ENCODE measurements around the gene CTAGE1. TPM values are rescaled to one million over a fixed set of nuclear protein-coding genes. Genes with fewer than 3 reads are reported as not detected.
"Not testable (repeated sequence)": the region's sequence is repeated elsewhere in the genome, so short reads cannot be mapped to it uniquely, and the experiment has no call there.

CTAGE1 gene
- total and polyA plus RNA-seq, 2 donors: not detected

GRCh38 chr18:22455425-22456115 is 37.9 kb upstream of the CTAGE1 start:
- Histone ChIP-seq H3K36me3 (ENCODE audit: control insufficient read depth in 2 of 2, insufficient read depth in 2 of 2, low read length in 1 of 2) (no peaks in the 10 kb centered on the region), H3K4me3 (ENCODE audit: low read length in 2 of 2) (no peak overlapping the region), H3K27me3 (ENCODE audit: control insufficient read depth in 2 of 2, insufficient read depth in 1 of 2, low read length in 1 of 2) (no peaks in the 10 kb centered on the region), H3K4me1 (ENCODE audit: control insufficient read depth in 2 of 2, insufficient read depth in 2 of 2, low read length in 2 of 2) (no peaks in the 10 kb centered on the region), H3K9me3 (ENCODE audit: control insufficient read depth in 2 of 2, insufficient read depth in 1 of 2, low read length in 1 of 2) (no peaks in the 10 kb centered on the region), H3K27ac (ENCODE audit: low read depth in 1 of 2, low read length in 1 of 2) (no peak overlapping the region)
- WGBS: 94% methylated on average over 3 of the region's 3 CpGs
- DNase-seq (ENCODE audit: low read depth in 6 of 9, low spot score in 9 of 9): no peak

DNA sequence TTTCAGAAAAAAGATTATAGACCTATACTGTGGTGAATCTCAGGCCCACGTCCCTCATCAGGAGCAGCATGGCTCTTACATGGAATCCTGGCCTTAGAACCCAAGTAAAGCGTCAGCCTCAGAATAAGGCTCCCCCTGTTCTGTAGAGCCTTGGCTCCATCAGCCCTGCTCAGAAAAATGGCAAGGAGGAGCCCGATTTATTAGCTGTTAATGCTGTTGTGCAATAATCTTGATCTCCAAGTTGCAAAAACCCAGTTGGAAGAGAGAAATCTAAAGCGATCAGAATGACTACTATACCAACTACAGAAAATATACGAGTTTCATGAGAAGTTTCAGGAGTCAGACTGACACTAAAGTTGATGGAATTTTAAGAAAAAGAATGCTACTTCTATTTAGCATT is 35.6 kb upstream of the CTAGE1 start:
- 96% methylated on average over 5 of the region's 5 CpGs for WGBS
- Histone ChIP-seq H3K27ac (ENCODE audit: low read depth in 1 of 2, low read length in 1 of 2) (no peak overlapping the region), H3K4me1 (ENCODE audit: control insufficient read depth in 2 of 2, insufficient read depth in 2 of 2, low read length in 2 of 2) (no peaks in the 10 kb centered on the region), H3K9me3 (ENCODE audit: control insufficient read depth in 2 of 2, insufficient read depth in 1 of 2, low read length in 1 of 2) (no peaks in the 10 kb centered on the region), H3K36me3 (ENCODE audit: control insufficient read depth in 2 of 2, insufficient read depth in 2 of 2, low read length in 1 of 2) (no peaks in the 10 kb centered on the region), H3K27me3 (ENCODE audit: control insufficient read depth in 2 of 2, insufficient read depth in 1 of 2, low read length in 1 of 2) (no peaks in the 10 kb centered on the region), H3K4me3 (ENCODE audit: low read length in 2 of 2) (no peak overlapping the region)
- no peak for DNase-seq (ENCODE audit: low read depth in 6 of 9, low spot score in 9 of 9)

DNA sequence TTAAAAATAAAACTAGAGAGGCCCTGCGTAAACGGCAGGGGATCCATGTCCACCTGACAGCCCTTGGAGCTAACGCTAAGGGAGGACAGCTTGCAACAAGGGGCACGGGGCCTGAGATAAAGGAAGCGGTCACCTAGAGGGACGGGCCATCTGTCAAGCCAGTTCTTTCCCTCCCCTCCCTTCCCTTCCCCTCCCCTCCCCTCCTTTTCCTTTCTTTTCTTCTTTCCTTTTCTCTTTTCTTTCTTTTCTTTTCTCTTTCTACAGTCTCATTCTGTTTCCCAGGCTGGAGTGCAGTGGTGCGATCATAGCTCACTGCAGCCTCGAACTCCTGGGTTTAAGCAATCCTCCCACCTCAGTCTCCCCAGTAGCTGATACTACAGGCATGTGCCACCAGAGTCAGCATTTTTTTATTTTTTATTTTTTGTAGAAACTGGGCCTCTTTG is 34.5 kb upstream of the CTAGE1 start:
- no peak overlapping the region for H3K4me3 ChIP-seq (ENCODE audit: low read length in 2 of 2)
- no peaks in the 10 kb centered on the region for H3K9me3 ChIP-seq (ENCODE audit: control insufficient read depth in 2 of 2, insufficient read depth in 1 of 2, low read length in 1 of 2)
- no peaks in the 10 kb centered on the region for H3K4me1 ChIP-seq (ENCODE audit: control insufficient read depth in 2 of 2, insufficient read depth in 2 of 2, low read length in 2 of 2)
- no peak for DNase-seq (ENCODE audit: low read depth in 6 of 9, low spot score in 9 of 9)
- H3K27me3 ChIP-seq (ENCODE audit: control insufficient read depth in 2 of 2, insufficient read depth in 1 of 2, low read length in 1 of 2): no peaks in the 10 kb centered on the region
- no peaks in the 10 kb centered on the region for H3K36me3 ChIP-seq (ENCODE audit: control insufficient read depth in 2 of 2, insufficient read depth in 2 of 2, low read length in 1 of 2)
- WGBS: 46% methylated on average over 8 of the region's 8 CpGs
- H3K27ac ChIP-seq (ENCODE audit: low read depth in 1 of 2, low read length in 1 of 2): no peak overlapping the region

DNA sequence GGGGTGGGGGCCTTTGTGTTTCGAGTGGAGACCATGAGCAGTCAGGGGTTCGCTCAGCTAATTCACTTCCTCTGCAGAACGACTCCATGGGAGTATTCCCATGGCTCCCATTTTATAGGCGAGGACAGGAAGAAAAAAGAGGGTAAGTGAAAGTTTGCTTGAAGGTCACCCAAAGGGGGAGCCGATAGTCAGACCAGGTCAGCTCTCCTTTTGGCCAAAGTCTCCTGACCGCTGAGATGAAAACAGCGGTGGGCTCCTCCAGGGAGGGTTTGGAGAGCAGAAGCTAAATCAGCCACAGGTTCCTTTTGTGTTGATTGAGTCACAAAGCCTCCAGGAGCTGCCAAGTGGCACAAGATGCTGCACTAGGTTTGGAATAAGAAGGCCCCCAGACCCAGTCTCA is 34.1 kb upstream of the CTAGE1 start:
- no peaks in the 10 kb centered on the region for H3K36me3 ChIP-seq (ENCODE audit: control insufficient read depth in 2 of 2, insufficient read depth in 2 of 2, low read length in 1 of 2)
- no peak overlapping the region for H3K27ac ChIP-seq (ENCODE audit: low read depth in 1 of 2, low read length in 1 of 2)
- H3K4me3 ChIP-seq (ENCODE audit: low read length in 2 of 2): no peak overlapping the region
- H3K27me3 ChIP-seq (ENCODE audit: control insufficient read depth in 2 of 2, insufficient read depth in 1 of 2, low read length in 1 of 2): no peaks in the 10 kb centered on the region
- no peaks in the 10 kb centered on the region for H3K9me3 ChIP-seq (ENCODE audit: control insufficient read depth in 2 of 2, insufficient read depth in 1 of 2, low read length in 1 of 2)
- no peaks in the 10 kb centered on the region for H3K4me1 ChIP-seq (ENCODE audit: control insufficient read depth in 2 of 2, insufficient read depth in 2 of 2, low read length in 2 of 2)
- no peak for DNase-seq (ENCODE audit: low read depth in 6 of 9, low spot score in 9 of 9)
- WGBS: 49% methylated on average over 7 of the region's 7 CpGs

DNA sequence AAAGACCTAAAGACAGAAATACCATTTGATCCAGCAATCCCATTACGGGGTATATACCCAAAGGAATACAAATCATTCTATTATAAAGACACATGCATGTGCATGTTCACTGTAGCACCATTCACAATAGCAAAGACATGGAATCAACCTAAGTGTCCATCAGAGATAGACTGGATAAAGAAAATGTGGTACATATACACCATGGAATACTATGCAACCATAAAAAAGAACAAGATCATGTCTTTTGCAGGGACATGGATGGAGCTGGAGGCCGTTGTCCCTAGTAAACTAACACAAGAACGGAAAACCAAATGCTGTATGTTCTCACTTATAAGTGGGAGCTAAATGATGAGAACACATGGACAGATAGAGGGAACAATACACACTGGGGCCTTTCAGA is 33.1 kb upstream of the CTAGE1 start:
- H3K27me3 ChIP-seq (ENCODE audit: control insufficient read depth in 2 of 2, insufficient read depth in 1 of 2, low read length in 1 of 2); H3K9me3 ChIP-seq (ENCODE audit: control insufficient read depth in 2 of 2, insufficient read depth in 1 of 2, low read length in 1 of 2); H3K4me3 ChIP-seq (ENCODE audit: low read length in 2 of 2); DNase-seq (ENCODE audit: low read depth in 6 of 9, low spot score in 9 of 9); H3K4me1 ChIP-seq (ENCODE audit: control insufficient read depth in 2 of 2, insufficient read depth in 2 of 2, low read length in 2 of 2); H3K27ac ChIP-seq (ENCODE audit: low read depth in 1 of 2, low read length in 1 of 2); H3K36me3 ChIP-seq (ENCODE audit: control insufficient read depth in 2 of 2, insufficient read depth in 2 of 2, low read length in 1 of 2): not testable (repeated sequence)
- 94% methylated on average over 3 of the region's 3 CpGs for WGBS

DNA sequence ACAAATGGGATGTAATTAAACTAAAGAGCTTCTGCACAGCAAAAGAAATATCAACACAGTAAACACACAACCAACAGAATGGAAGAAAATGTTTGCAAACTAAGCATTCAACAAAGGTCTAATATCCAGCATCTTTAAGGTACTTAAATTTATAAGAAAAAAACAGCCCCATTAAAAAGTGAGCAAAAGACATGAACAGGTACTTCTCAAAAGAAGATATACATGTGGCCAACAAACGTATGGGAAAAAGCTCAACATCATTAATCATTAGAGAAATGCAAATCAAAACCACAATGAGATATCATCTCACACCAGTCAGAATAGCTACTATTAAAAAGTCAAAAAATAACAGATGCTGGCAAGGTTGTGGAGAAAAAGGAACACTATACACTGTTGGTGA is 32.6 kb upstream of the CTAGE1 start:
- not testable (repeated sequence) for H3K36me3 ChIP-seq (ENCODE audit: control insufficient read depth in 2 of 2, insufficient read depth in 2 of 2, low read length in 1 of 2); H3K4me1 ChIP-seq (ENCODE audit: control insufficient read depth in 2 of 2, insufficient read depth in 2 of 2, low read length in 2 of 2); H3K4me3 ChIP-seq (ENCODE audit: low read length in 2 of 2); H3K27ac ChIP-seq (ENCODE audit: low read depth in 1 of 2, low read length in 1 of 2); H3K9me3 ChIP-seq (ENCODE audit: control insufficient read depth in 2 of 2, insufficient read depth in 1 of 2, low read length in 1 of 2); DNase-seq (ENCODE audit: low read depth in 6 of 9, low spot score in 9 of 9); H3K27me3 ChIP-seq (ENCODE audit: control insufficient read depth in 2 of 2, insufficient read depth in 1 of 2, low read length in 1 of 2)
- 30% methylated on average over 1 of the region's 1 CpG for WGBS

DNA sequence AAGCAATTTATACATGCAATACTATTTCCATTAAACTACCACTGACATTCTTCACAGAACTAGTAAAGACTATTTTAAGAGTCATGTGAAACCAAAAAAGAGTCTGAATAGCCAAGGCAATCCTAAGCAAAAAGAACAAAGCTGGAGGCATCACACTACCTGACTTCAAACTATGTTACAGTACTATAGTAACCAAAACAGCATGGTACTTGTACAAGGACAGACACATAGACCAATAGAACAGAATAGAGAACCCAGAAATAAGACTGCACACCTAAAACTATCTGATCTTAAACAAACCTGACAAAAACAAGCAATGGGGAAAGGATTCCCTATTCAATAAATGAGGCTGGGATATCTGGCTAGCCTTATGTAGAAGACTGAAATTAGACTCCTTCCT is 32.0 kb upstream of the CTAGE1 start:
- H3K27ac ChIP-seq (ENCODE audit: low read depth in 1 of 2, low read length in 1 of 2); H3K27me3 ChIP-seq (ENCODE audit: control insufficient read depth in 2 of 2, insufficient read depth in 1 of 2, low read length in 1 of 2); H3K36me3 ChIP-seq (ENCODE audit: control insufficient read depth in 2 of 2, insufficient read depth in 2 of 2, low read length in 1 of 2); H3K4me1 ChIP-seq (ENCODE audit: control insufficient read depth in 2 of 2, insufficient read depth in 2 of 2, low read length in 2 of 2); H3K9me3 ChIP-seq (ENCODE audit: control insufficient read depth in 2 of 2, insufficient read depth in 1 of 2, low read length in 1 of 2); DNase-seq (ENCODE audit: low read depth in 6 of 9, low spot score in 9 of 9); H3K4me3 ChIP-seq (ENCODE audit: low read length in 2 of 2): not testable (repeated sequence)

DNA sequence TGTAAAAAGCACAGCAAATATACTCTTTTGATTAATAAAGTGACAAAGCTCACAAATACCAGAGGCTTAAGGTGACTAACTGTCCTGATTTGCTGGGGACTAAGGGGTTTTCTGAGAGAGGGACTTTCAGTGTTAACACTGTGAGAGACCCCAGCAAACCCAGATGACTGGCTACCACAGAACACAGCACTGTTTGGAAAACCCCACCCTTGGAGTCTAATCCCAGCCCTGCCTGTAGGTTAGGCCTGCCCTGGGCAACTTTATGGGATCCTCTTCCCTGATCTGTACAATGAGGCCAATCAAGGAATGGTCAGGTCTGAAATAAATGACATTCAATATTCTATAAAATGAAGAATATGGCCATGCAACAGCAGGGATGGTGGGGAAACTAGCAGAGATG is 30.5 kb upstream of the CTAGE1 start:
- H3K9me3 ChIP-seq (ENCODE audit: control insufficient read depth in 2 of 2, insufficient read depth in 1 of 2, low read length in 1 of 2): no peaks in the 10 kb centered on the region
- H3K27me3 ChIP-seq (ENCODE audit: control insufficient read depth in 2 of 2, insufficient read depth in 1 of 2, low read length in 1 of 2): no peaks in the 10 kb centered on the region
- no peak overlapping the region for H3K27ac ChIP-seq (ENCODE audit: low read depth in 1 of 2, low read length in 1 of 2)
- no peaks in the 10 kb centered on the region for H3K4me1 ChIP-seq (ENCODE audit: control insufficient read depth in 2 of 2, insufficient read depth in 2 of 2, low read length in 2 of 2)
- H3K4me3 ChIP-seq (ENCODE audit: low read length in 2 of 2): no peak overlapping the region
- DNase-seq (ENCODE audit: low read depth in 6 of 9, low spot score in 9 of 9): no peak
- no peaks in the 10 kb centered on the region for H3K36me3 ChIP-seq (ENCODE audit: control insufficient read depth in 2 of 2, insufficient read depth in 2 of 2, low read length in 1 of 2)

GRCh38 chr18:22447792-22448191 is 30.1 kb upstream of the CTAGE1 start:
- Histone ChIP-seq H3K4me3 (ENCODE audit: low read length in 2 of 2) (no peak overlapping the region), H3K27me3 (ENCODE audit: control insufficient read depth in 2 of 2, insufficient read depth in 1 of 2, low read length in 1 of 2) (no peaks in the 10 kb centered on the region), H3K27ac (ENCODE audit: low read depth in 1 of 2, low read length in 1 of 2) (no peak overlapping the region), H3K4me1 (ENCODE audit: control insufficient read depth in 2 of 2, insufficient read depth in 2 of 2, low read length in 2 of 2) (no peaks in the 10 kb centered on the region), H3K36me3 (ENCODE audit: control insufficient read depth in 2 of 2, insufficient read depth in 2 of 2, low read length in 1 of 2) (no peaks in the 10 kb centered on the region), H3K9me3 (ENCODE audit: control insufficient read depth in 2 of 2, insufficient read depth in 1 of 2, low read length in 1 of 2) (no peaks in the 10 kb centered on the region)
- WGBS: 98% methylated on average over 4 of the region's 4 CpGs
- no peak for DNase-seq (ENCODE audit: low read depth in 6 of 9, low spot score in 9 of 9)

- Histone ChIP-seq H3K27ac (ENCODE audit: low read depth in 1 of 2, low read length in 1 of 2) (no peak overlapping the region), H3K27me3 (ENCODE audit: control insufficient read depth in 2 of 2, insufficient read depth in 1 of 2, low read length in 1 of 2) (no peaks in the 10 kb centered on the region), H3K4me3 (ENCODE audit: low read length in 2 of 2) (no peak overlapping the region), H3K36me3 (ENCODE audit: control insufficient read depth in 2 of 2, insufficient read depth in 2 of 2, low read length in 1 of 2) (no peaks in the 10 kb centered on the region), H3K9me3 (ENCODE audit: control insufficient read depth in 2 of 2, insufficient read depth in 1 of 2, low read length in 1 of 2) (no peaks in the 10 kb centered on the region), H3K4me1 (ENCODE audit: control insufficient read depth in 2 of 2, insufficient read depth in 2 of 2, low read length in 2 of 2) (no peaks in the 10 kb centered on the region)
- 71% methylated on average over 4 of the region's 4 CpGs for WGBS
- DNase-seq (ENCODE audit: low read depth in 6 of 9, low spot score in 9 of 9): no peak
Measured at GRCh38 chr18:22446911-22447310, 29.2 kb upstream of the CTAGE1 start.
